Vagina (tissue), 2 donors: ENCODE results near the gene PDE4D.

Source experiments
- CTCF ChIP-seq, 3 experiments: fragments of 450-650 bp in 2 of 3; fragments of 200-600 bp in 1 of 3; sonication (generic) in 1 of 3; IDR thresholded peaks; one replicate each; pipeline ENCODE4 v1.5.1; 2017 to 2019; ENCODE audit warnings: antibody characterized with exemption in 3 of 3, mild to moderate bottlenecking in 2 of 3, moderate library complexity in 2 of 3
- POLR2AphosphoS5 ChIP-seq, 2 donors: sonication (generic); formaldehyde crosslinking; IDR thresholded peaks; one replicate each; pipeline ENCODE4 v1.9.0; 2017; ENCODE audit warnings: antibody characterized with exemption in 2 of 2, mild to moderate bottlenecking in 2 of 2, low read depth in 1 of 2; ENCODE audit not compliant: insufficient read depth in 1 of 2

DNA sequence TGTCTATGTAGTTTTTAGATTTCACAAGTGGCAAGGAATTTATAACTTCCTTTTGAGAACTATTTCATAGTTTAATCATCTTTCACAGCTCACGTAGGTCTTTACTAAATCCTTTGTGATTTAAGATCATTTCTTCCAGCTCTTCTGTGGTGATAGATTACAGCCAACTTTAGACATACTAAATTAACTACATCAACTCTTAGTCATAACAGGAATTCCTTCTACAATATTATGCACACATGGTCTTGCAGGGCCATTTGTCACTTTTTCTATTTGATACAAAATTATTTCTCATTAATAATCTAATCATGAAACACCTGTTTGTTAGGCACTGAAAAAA is 208.4 kb downstream of the PDE4D start:
- TF ChIP-seq CTCF (IDR thresholded peaks at IDR 0.05) (no peak), POLR2AphosphoS5 (IDR thresholded peaks at IDR 0.05; ENCODE audit: insufficient read depth in 1 of 2, low read depth in 1 of 2) (no peak)
